ENCODE data around the gene WDR64.
"Not testable (repeated sequence)": the region's sequence is repeated elsewhere in the genome, so short reads cannot be mapped to it uniquely, and the experiment has no call there.

The WDR64 gene

GRCh38 chr1:241813768-241814320 is 161.8 kb downstream of the WDR64 start:
- DNase-seq = no peak

- DNase-seq = no peak
These were observed 163.9 kb downstream of the WDR64 start for GRCh38 chr1:241816008-241816407.

DNA sequence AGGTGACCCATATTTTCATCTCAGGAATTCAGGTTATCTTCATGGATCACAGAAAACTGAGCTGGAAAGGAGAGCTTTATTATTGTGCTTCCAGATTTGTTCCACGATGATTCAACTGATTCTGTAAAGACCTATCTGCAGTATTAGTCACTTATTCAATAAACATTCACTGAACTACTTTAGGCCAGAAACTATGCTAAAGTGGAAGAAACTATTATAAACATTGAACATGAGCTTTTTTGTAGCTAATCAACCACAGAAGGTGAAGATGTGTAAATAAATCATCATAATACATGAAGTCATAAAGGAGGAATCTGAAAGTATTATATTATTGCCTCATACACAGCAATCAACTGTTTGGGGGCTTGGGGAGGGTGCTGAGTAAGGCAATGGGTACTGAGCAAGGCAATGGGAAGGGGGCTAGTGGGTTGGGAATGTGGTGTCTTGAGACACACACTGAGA is 165.3 kb downstream of the WDR64 start:
- no peak for DNase-seq

- DNase-seq = no peak
These were observed 166.0 kb downstream of the WDR64 start for GRCh38 chr1:241817956-241818612.

- no peak for DNase-seq
These were observed 167.3 kb downstream of the WDR64 start for GRCh38 chr1:241819340-241819866.

- no peak for DNase-seq
These were observed 169.3 kb downstream of the WDR64 start for GRCh38 chr1:241821363-241821762.

GRCh38 chr1:241822846-241823245 is 170.8 kb downstream of the WDR64 start:
- DNase-seq = no peak

GRCh38 chr1:241823925-241824324 is 171.8 kb downstream of the WDR64 start:
- no peak for DNase-seq

DNA sequence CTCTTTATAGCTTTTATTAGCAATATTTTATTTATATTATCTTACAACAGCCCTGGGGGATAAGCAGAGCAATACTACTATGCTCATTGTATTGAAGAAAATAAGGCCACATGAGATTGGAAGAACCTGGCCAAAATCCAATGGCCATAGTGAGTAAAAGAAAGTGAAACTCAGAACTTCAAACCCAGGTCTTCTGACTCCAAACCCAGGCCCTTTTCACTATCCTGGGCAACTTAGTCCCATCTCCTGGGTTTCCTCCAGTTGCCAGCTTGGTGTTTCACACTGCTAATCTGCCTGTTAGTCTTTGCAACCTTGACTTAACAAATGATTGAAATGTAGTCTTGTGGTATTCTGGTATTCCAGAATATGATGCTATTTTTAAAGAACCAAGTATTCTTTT is 173.5 kb downstream of the WDR64 start:
- DNase-seq = no peak

- DNase-seq = not testable (repeated sequence)
These were observed 174.5 kb downstream of the WDR64 start for GRCh38 chr1:241826613-241827012.

DNA sequence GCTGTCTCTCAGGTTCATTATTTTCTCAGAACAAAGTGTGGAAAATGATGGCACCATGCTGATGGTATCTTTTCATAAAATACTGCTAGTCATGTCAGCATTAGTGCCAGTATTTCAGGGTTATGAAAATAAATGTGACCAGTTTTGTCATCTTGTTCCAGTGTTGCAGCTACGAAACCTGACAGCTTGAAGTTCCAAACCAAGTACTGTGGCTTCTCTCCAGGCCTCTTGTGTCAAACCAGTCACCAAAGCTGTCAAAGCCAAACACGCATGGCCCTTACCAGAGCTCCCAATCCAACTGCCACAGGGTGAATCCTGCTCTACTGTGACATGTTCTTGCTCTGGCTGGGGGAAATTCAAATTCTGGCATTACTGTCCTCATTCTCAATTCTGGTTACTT is 175.2 kb downstream of the WDR64 start:
- no peak for DNase-seq

GRCh38 chr1:241828463-241829021 is 176.5 kb downstream of the WDR64 start:
- DNase-seq = no peak

DNA sequence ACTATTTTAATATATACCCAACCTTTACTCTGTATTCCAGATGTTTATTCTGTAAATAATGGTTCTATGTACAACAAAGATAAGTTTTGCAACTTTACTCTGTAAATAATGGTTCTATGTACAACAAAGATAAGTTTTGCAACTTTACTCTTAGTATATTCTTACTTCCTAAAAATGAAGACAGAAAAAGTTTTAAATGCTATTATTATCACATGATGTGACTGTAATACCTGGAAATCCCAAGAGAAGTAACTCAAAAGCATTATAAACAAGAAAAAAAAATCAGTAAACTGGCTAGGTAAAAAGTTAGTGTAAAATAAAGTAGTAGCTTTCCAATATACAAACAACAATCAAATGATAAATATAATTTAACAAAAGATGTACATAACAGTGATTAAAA is 177.4 kb downstream of the WDR64 start:
- no peak for DNase-seq

DNA sequence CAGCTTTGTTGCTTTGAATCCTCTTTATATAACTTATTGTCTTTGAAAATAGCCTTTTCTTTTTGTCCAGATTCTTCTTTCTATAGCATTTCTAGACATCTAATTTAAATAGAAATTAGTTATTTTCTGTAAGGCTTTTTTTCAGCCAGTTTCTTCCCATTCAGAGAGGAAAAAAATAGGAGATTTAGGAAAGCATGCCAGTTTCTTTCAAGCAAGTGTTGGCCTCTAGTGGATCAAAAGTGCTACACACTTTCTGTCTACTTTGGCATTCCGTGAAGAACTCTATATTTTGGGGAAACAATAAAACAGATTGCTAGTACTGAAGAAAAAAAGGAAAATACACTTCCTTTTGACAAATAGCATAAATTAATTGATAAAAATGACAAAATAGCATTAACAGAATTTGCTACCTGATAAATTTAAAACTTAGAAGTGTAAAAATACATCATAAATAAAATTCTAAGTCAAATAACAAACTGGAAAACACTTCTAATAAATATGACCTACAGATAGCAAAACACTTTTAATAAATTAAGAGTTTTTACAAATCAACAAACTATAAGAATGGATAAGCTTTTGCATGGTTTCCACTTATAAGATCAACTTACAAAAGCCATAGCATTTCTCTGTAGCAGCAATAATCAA is 182.8 kb downstream of the WDR64 start:
- no peak for DNase-seq

- DNase-seq = no peak
These were observed 184.9 kb downstream of the WDR64 start for GRCh38 chr1:241836941-241837340.

DNA sequence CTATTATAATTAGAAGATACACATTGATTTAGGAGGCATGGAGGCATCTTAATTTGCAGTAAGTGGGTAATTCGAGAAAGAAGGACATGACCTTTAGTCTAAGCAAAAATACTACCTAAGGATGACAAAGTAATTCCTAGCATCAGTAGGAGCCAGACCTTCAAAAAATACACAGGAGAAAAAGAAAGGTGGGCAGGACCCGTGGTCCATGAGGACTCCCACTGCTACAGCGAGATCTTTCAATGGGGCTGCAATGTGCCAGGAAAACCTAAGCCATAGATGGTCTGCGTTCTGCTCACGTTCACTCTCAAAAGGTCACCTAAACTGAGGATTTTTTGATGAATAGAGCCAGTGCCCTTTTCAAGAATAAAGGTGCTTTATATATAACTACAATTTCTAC is 185.3 kb downstream of the WDR64 start:
- no peak for DNase-seq

DNA sequence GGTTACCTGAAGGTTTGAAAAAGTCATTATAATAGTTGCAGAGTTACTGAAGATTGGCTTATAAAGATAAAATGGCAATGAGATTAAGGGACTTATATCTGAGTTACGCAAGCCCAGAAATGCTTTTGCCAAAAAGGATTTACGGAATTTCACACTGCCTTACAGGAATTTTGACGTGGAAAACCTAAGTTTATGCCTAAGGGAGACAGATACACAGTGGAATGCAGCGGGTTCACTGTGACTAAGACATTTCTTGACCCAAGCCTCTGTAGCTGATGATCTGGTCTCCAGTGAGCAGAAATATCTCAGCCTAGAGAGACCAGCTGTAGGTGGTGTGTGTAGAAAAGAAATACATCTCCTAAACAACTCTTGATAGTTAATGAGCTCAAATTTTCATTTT is 185.8 kb downstream of the WDR64 start:
- DNase-seq = no peak

- DNase-seq = no peak
These were observed 186.8 kb downstream of the WDR64 start for GRCh38 chr1:241838897-241839296.

- no peak for DNase-seq
These were observed 187.4 kb downstream of the WDR64 start for GRCh38 chr1:241839369-241839979.

- no peak for DNase-seq
These were observed 188.1 kb downstream of the WDR64 start for GRCh38 chr1:241840164-241840563.

DNA sequence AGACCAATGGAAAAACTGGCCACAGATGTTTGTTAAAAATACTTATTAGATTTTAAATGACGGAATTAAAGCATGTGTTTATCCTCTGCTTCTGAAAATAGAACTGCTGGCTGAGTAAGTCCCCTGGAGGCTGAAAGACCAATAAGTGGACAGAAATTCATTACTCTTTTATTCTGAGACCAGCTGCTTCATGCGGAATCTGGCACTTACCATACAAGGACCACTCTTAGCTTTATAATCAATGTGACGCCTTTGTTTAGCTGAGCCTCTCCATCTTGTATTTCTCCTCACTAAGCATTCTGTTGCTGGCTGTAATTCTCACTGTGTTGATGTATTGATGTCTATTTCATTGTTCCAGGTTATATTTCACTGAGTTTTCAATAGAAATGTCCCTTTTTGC is 189.6 kb downstream of the WDR64 start:
- no peak for DNase-seq

GRCh38 chr1:241842565-241842964 is 190.5 kb downstream of the WDR64 start:
- DNase-seq = no peak

GRCh38 chr1:241844593-241844992 is 192.5 kb downstream of the WDR64 start:
- DNase-seq = no peak

All from stimulated activated CD4-positive, alpha-beta T cell treated with anti-CD3 and anti-CD28 coated beads, Interleukin-4, amount 100 ng/mL, for 4 hours (primary cell).